Mononuclear cell (primary cell): ENCODE results near the gene ATF7. TPM values are rescaled to one million over a fixed set of nuclear protein-coding genes. Genes with fewer than 3 reads are reported as not detected.
"Not testable (repeated sequence)": the region's sequence is repeated elsewhere in the genome, so short reads cannot be mapped to it uniquely, and the experiment has no call there.

Source experiments
- H3K27me3 ChIP-seq: 2 replicates; pipeline ENCODE4 v1.6.0; 2011; ENCODE audit warnings: low read length, control low read depth; ENCODE audit not compliant: insufficient read depth
- H3K4me1 ChIP-seq: 2 replicates; pipeline ENCODE4 v1.5.1; 2011; ENCODE audit warnings: mild to moderate bottlenecking, low read length, control low read depth; ENCODE audit not compliant: insufficient read depth
- H3K4me3 ChIP-seq: 2 replicates; pipeline ENCODE4 v1.5.1; 2011; ENCODE audit warnings: mild to moderate bottlenecking, low read length, moderate library complexity
- H3K9me3 ChIP-seq: 2 replicates; pipeline ENCODE4 v1.5.1; 2011; ENCODE audit warnings: low read depth, mild to moderate bottlenecking, control low read depth, low read length
- total RNA-seq: library from RNA; depleted of rRNA; stranded (reverse); fragments of >200 nt; gene quantifications from one replicate; pipeline ENCODE4 v1.2.3, GENCODE V29; 2012

The ATF7 gene
- total RNA-seq, 1 donor: 8.0 TPM

DNA sequence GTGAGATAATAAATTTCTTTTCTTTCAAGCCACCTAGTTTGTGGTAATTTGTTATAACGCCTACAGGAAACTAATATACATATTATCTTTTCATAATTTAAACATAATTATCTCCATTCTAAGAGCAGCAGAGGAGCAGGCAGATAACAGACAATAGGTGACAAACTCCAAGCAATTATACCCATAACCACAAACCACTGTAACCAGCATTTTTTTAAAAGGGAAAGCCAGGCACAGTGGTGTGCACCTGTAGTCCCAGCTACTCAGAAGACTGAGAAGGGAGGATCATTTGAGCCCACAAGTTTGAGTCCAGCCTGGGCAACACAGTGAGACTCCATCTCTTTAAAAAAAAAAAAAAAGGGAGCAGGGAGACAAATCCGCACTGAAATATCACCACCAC, 54.9 kb downstream of the ATF7 start:
- Histone ChIP-seq H3K27me3 (no peaks in the 10 kb centered on the region), H3K4me3 (no peak overlapping the region), H3K4me1 (peaks cover 33% of the 10 kb centered on the region)

DNA sequence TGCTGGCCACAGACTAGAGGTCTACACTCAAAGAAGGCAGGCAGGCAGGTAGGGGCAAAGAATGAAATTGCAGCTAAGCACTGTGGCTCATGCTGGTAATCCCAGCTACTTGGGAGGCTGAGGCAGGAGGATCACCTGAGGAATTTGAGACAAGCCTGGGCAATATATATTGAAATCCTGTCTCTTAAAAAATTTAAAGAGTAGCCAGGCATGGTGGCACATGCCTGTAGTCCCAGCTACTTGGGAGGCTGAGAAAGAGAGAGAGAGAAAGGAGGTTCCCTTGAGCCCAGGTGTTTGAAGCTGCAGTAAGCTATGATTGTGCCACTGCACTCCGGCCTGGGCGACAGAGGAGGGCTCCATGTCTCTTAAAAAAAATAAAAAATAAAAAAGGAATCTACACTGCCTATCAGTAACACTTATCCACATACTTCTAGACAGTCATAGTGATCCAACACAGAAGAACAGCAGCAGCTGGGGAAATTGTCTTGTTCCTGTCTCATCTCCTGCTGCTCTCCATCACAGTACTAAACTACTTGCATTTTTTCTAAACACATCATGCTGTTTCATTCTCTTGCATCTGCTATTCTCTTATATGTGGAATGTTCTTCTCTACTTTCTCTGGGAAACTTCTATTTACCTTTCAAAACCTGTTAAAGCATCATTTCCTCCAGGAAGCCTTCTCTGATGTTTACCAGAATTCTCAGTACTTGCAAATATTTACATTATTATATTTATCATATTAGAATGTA, 57.2 kb downstream of the ATF7 start:
- Histone ChIP-seq H3K4me3 (no peak overlapping the region), H3K9me3 (no peaks in the 10 kb centered on the region), H3K27me3 (no peaks in the 10 kb centered on the region), H3K4me1 (peaks cover 26% of the 10 kb centered on the region)

More for the DNA sequence above, 54.9 kb downstream of the ATF7 start:
- no peaks in the 10 kb centered on the region for H3K9me3 ChIP-seq

DNA sequence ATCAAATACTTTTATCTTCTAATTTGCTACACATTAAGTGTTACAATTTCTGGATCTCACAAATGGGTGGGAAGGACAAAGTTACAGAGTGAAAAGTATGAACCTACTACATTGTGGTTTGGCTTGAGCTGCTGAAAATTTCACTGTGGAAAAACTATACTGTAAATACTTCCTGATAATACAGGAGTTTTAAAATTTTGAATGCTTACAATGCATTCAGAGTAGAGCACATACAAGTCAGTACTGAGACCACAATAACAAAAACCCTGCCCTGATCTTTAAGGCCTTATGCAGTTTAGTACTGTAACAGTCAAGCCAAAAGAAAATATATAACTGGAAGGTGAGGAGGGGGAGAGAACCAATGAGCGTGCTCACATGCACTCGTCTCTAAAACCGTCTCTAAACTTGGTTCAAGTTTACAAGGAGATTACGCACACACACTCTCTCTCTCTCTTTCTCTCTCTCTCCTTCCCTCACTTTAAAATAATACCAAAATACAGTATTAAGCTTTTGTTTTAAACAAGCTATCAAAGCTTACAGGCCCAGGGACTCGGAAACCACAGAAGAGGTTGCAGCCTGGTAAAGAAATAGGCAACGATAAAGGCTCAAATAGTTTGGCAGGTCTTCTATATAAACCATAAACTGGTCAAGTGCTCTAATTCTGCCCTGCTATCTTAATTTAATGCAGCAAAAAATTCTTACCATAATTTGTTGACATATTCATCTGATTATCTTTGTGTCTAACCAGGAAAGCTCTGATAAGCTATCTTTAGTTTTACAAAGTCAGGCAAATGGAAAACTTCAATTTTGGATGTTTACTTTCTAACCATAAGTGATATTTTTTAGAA, 58.0 kb downstream of the ATF7 start:
- H3K4me3 ChIP-seq: no peak overlapping the region
- peaks cover 29% of the 10 kb centered on the region for H3K4me1 ChIP-seq
- no peaks in the 10 kb centered on the region for H3K27me3 ChIP-seq
- H3K9me3 ChIP-seq: no peaks in the 10 kb centered on the region

DNA sequence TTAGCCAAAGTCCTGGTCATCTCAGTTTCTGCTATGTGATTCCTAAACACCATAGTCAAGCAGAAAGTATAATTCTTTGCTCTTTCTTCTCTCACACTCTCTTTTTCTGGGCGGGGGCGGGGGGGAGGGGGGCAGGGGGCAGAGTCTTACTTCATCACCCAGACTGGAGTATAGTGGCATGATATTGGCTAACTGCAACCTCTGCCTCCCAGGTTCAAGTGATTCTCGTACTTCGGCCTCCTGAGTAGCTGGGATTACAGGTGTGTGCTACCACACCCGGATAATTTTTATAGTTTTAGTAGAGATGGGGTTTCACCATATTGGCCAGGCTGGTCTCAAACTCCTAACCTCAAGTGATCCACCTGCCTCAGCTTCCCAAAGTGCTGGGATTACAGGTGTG, 60.8 kb downstream of the ATF7 start:
- H3K4me3 ChIP-seq, H3K9me3 ChIP-seq, H3K27me3 ChIP-seq: not testable (repeated sequence)
- H3K4me1 ChIP-seq: peaks cover 15% of the 10 kb centered on the region

DNA sequence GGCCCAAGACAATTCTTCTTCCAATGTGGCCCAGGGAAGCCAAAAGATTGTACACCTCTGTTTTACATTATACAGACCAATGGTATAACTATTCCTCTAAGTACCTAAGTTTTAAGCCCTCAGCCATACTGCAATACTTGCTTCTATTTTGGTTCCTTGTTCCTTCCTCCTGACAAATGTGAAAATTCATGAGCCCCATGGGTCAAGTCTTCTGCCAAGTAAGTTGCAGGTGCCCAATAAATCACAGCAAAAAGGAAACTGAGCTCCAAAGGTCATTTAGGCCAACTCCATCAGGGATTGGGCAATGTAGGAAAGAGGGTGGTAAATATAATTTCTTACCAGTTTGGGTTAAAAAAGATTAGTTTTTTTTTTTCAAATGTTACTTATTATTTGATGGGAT, 61.2 kb downstream of the ATF7 start:
- H3K27me3 ChIP-seq: no peaks in the 10 kb centered on the region
- peaks cover 14% of the 10 kb centered on the region for H3K4me1 ChIP-seq
- H3K9me3 ChIP-seq: no peaks in the 10 kb centered on the region
- no peak overlapping the region for H3K4me3 ChIP-seq

DNA sequence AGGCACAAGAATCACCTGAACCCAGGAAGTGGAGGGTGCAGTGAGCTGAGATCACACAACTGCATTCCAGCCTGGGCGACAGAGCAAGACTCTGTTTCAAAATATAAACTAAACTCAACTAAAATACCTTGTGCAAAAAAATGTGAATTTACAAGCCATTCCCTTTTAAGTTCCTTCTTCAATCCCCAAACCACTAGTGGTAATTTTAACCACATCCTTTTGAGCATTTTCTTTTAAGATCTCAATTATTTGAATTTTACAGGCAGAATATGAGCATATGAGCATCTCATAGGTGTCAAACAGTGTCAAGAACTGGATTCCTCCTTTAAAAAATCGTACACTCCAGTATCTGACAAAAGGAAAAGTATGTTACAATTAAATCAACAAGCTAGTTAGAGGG, 61.9 kb downstream of the ATF7 start:
- H3K27me3 ChIP-seq: no peaks in the 10 kb centered on the region
- no peak overlapping the region for H3K4me3 ChIP-seq
- peaks cover 14% of the 10 kb centered on the region for H3K4me1 ChIP-seq
- H3K9me3 ChIP-seq: no peaks in the 10 kb centered on the region

DNA sequence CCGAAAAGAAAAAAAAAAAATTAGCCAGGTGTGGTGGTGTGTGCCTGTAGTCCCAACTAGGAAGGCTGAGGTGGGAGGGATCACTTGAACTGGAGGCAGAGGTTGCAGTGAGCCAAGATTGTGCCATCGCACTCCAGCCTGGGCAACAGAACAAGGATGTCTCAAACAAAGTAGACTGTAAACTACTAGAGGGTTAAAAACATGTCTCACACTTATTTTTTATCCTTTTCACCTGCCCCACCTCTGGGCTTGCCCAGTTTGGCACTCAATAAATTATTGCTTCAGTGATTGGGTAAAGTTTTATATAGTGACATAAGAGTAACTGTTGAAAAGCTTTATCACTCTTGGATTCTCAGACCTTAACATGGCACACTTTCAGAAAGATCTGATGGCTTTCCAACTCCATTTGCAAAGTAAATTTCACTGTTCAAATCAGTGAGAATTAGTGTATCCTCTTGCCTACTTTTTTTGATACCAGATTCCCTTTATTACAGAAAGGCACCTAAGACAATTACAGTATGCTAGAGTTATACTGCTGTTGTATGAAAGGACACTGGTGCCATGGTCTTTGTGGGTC, 62.6 kb downstream of the ATF7 start:
- H3K4me1 ChIP-seq: peaks cover 14% of the 10 kb centered on the region
- no peaks in the 10 kb centered on the region for H3K27me3 ChIP-seq
- no peak overlapping the region for H3K4me3 ChIP-seq
- H3K9me3 ChIP-seq: no peaks in the 10 kb centered on the region

DNA sequence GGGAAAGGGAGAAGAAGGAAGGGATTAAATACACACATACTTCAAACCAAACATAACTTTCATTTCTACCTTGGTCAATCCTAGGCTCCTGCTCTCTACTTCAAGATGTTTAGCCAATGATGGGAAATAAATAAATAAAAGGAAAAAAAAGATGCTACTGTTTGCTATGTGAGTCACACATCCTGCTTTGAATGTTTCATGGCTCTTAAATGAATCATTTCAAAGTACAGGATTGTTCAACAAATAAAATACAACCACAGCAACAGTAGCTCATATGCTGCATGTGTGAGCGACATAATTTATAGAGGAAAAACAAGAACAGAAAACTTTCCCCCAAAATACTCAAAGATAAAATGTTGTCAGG, 64.6 kb downstream of the ATF7 start:
- Histone ChIP-seq H3K4me3 (no peak overlapping the region), H3K27me3 (no peaks in the 10 kb centered on the region), H3K4me1 (peaks cover 14% of the 10 kb centered on the region), H3K9me3 (no peaks in the 10 kb centered on the region)

DNA sequence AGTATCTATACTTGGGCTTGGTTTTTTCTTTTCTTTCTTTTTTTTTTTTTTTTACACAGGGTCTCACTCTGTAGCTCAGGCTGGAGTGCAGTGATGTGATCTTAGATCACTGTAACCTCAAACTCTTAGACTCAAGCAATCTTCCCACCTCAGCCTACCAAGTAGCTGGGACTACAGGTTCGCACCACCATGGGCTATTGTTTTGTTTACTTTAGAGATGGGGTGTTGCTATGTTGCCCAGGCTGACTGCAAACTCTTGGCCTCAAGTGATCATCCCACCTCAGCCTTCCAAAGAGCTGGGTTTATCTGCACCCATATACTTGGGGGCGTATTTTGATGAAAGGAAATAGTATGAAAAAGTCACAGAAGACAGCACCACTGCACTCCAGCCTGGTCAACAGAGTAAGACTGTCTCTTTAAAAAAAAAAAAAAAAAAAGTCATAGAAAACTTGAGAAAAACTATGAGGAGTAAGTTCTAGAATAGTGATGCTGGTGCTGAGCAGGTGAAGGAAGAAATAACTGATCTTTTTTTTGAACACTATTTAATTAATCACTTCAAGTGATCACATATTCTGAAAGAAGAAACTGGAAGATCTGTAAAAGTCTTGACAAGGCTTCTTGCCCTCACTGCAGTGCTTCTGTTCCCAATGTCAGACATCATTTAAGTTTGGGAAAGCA, 65.1 kb downstream of the ATF7 start:
- no peak overlapping the region for H3K4me3 ChIP-seq
- H3K4me1 ChIP-seq: peaks cover 14% of the 10 kb centered on the region

DNA sequence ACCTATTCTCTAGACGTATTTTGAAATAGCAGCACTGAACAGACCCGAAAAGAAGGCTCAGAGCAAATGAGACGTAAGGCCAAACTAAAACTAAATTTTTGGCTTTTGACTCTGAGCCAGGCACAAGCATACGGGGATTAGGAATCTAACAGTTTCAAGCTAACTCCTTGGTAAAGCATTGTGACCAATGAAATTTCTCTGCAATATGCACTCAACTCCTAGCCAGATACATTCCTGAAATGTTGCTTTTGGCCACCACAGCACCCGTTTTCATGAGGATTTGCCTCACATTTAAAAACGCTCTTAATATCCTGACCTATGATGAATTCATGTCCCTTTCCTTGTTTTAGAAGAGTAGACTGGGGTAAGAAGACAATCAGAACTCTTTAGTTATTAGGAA, 65.8 kb downstream of the ATF7 start:
- Histone ChIP-seq H3K4me3 (no peak overlapping the region), H3K27me3 (no peaks in the 10 kb centered on the region), H3K9me3 (no peaks in the 10 kb centered on the region)

More for the DNA sequence above, 65.1 kb downstream of the ATF7 start:
- Histone ChIP-seq H3K9me3 (no peaks in the 10 kb centered on the region), H3K27me3 (no peaks in the 10 kb centered on the region)

DNA sequence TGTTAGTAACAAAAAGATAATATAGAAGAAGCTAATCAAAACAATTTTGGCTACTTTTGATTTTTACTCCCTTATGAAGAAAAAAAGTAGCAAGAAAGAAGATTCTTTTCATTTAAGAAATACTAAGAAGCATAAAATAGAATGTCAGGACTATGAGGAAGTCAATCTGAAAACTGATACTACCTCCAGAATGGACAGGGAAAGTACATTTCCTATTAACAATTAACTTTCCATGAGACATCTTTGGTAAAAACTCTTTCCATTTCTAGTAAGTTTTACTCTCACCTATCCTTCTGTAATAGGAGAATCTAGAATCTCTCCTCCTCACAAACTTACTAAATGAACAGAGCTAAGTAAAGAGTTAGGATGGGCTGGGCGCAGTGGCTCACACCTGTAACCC, 67.6 kb downstream of the ATF7 start:
- Histone ChIP-seq H3K9me3 (no peaks in the 10 kb centered on the region), H3K27me3 (no peaks in the 10 kb centered on the region), H3K4me1 (no peaks in the 10 kb centered on the region), H3K4me3 (no peak overlapping the region)

More for the DNA sequence above, 65.8 kb downstream of the ATF7 start:
- peaks cover 14% of the 10 kb centered on the region for H3K4me1 ChIP-seq

DNA sequence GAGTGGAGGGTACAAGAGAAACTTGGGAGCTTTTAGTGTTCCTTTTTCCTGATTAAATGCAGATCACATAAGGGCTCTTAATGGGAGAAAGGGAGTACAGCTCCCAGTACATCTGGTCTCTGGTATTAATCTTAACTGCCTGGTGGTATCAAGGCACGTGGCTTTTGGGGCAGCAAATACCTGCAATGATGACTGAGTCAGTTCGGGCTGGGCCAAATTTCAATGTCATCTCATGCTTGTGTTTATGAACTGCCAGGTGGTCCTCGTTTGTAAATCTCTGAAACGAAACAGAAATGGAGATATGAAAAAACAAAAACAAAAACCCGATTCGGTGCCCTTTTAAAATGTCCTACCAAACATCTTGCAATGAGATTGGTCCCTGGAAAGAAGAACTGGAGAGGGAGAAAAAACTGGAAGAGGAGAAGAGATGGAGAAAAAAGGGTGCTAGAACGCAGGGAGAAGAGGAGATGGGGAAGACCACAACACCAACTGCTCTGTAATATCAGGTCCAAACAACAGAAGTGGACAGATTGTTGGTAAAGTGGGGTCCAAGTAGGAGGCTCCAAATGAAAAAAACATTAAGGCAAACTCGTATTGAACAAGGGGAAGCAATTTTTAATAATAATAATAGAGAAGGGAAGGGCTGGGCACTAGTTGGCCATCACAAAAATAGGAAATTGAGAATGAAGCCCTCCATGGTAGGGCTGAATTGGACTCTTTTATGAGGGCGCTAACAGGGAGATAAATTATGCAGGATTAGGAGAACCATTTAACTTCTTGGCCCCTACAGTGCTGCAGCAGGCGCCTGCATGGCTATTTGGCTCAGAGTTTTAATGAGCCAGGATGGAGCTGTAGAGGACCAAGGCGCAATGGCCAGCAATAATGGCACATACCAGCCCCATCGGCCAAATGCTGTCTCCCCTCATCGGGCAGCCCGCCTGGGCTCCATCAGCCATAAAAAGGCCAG, 73.5 kb downstream of the ATF7 start:
- Histone ChIP-seq H3K4me1 (no peaks in the 10 kb centered on the region), H3K4me3 (no peak overlapping the region), H3K9me3 (no peaks in the 10 kb centered on the region), H3K27me3 (no peaks in the 10 kb centered on the region)

DNA sequence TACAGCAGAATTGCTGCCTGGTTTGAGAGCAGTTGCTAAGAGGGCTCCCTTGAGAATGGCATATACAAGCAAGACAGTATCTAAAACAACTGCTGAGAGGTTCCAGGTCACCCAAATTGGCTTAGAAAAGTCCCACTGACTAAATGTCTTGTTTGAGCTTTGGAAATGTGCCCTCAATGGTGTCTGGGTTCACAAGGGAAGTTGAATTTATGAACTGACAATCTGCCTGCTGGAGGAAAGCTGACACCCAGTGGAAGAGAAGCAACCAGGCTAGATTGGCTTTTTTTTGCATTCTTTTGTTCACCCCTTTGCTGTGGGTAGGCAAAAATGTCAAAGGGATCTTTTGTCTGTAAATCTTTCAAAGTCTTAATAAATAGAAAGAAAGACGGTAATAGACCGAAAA, 74.3 kb downstream of the ATF7 start:
- Histone ChIP-seq H3K27me3 (no peaks in the 10 kb centered on the region), H3K4me1 (no peaks in the 10 kb centered on the region), H3K9me3 (no peaks in the 10 kb centered on the region), H3K4me3 (no peak overlapping the region)

DNA sequence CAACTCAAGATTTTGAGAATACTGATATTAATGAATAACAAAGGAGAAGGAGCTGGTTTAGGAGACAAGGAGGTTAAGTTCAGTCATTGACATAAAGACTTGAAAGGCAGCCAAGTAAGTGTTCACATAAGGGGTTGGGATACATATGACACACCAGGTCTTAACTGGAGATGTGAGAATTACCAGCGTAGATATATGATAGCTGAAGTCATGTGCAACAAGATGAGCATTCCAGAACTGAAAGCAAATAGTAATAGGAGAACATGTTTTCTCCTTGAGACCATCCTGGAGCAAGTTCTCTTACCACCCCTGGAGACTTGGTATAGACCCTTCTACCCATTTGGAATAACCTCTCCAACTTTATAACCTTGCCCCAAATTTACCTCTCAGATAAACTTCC, 75.6 kb downstream of the ATF7 start:
- no peaks in the 10 kb centered on the region for H3K27me3 ChIP-seq
- no peaks in the 10 kb centered on the region for H3K9me3 ChIP-seq
- H3K4me3 ChIP-seq: no peak overlapping the region
- H3K4me1 ChIP-seq: no peaks in the 10 kb centered on the region
